GM12878 (cell line): ENCODE results near the gene PPP1R37. TPM values are rescaled to one million over a fixed set of nuclear protein-coding genes. Genes with fewer than 3 reads are reported as not detected.

Experiments used
- BHLHE40 ChIP-seq, 2 experiments: fragments of 450-650 bp in 1 of 2; IDR thresholded peaks; 2 replicates each; pipeline ENCODE4 v1.6.1; 2011 to 2017; ENCODE audit warnings: low read depth in 2 of 2, borderline replicate concordance in 1 of 2, improper control_type of control experiment in 1 of 2, low read length in 1 of 2, mild to moderate bottlenecking in 1 of 2
- CBFB ChIP-seq: IDR thresholded peaks from 2 replicates; pipeline ENCODE4 v1.6.1; 2016; ENCODE audit warnings: antibody characterized with exemption, low read depth
- CBX5 ChIP-seq: sonication (generic); IDR thresholded peaks from 2 replicates; pipeline ENCODE4 v1.6.1; 2016; ENCODE audit warnings: low read depth, moderate library complexity, mild to moderate bottlenecking, inconsistent platforms
- CEBPB ChIP-seq, 2 experiments: fragments of 150-350 bp in 1 of 2; IDR thresholded peaks; 2 replicates each; pipeline ENCODE4 v1.6.1; 2012 to 2014; ENCODE audit warnings: low read depth in 2 of 2, low read length in 2 of 2, borderline replicate concordance in 1 of 2, inconsistent platforms in 1 of 2
- CHD1 ChIP-seq: IDR thresholded peaks from 2 replicates; pipeline ENCODE4 v1.6.1; 2012; ENCODE audit warnings: low read depth, low read length, improper control_type of control experiment
- CHD2 ChIP-seq: IDR thresholded peaks from 2 replicates; pipeline ENCODE4 v1.6.1; 2011; ENCODE audit warnings: low read depth, low read length, improper control_type of control experiment, borderline replicate concordance
- EGR1 ChIP-seq, 2 experiments: IDR thresholded peaks; 1 replicate in 1 of 2; 2 replicates in 1 of 2; pipeline ENCODE4 v1.6.1; 2011 to 2012; ENCODE audit warnings: low read depth in 2 of 2, low read length in 2 of 2, borderline replicate concordance in 1 of 2, mild to moderate bottlenecking in 1 of 2, moderate library complexity in 1 of 2
- ETV6 ChIP-seq, 2 experiments: fragments of 450-650 bp in 1 of 2; IDR thresholded peaks in 1 of 2; conservative IDR thresholded peaks in 1 of 2; 2 replicates each; pipeline ENCODE4 v1.6.1; 2014; ENCODE audit warnings: antibody characterized with exemption in 1 of 2, borderline replicate concordance in 1 of 2, low read depth in 1 of 2, mild to moderate bottlenecking in 1 of 2, moderate library complexity in 1 of 2
- EZH2 ChIP-seq: IDR thresholded peaks from 2 replicates; pipeline ENCODE4 v1.6.1; 2012; ENCODE audit warnings: low read depth, mild to moderate bottlenecking, control low read depth, inconsistent platforms, low read length, borderline replicate concordance; ENCODE audit not compliant: control insufficient read depth
- HDGF ChIP-seq: fragments of 450-650 bp; IDR thresholded peaks from 2 replicates; pipeline ENCODE4 v1.6.1; 2016; ENCODE audit warnings: antibody characterized with exemption
- KAT2A ChIP-seq: conservative IDR thresholded peaks from 2 replicates; pipeline ENCODE4 v1.6.1; 2011; ENCODE audit warnings: low read depth, low read length; ENCODE audit not compliant: control insufficient read depth
- LARP7 ChIP-seq: fragments of 450-650 bp; IDR thresholded peaks from 2 replicates; pipeline ENCODE4 v1.6.1; 2017; ENCODE audit warnings: mild to moderate bottlenecking
- MXI1 ChIP-seq: fragments of 150-350 bp; IDR thresholded peaks from 2 replicates; pipeline ENCODE4 v1.6.1; 2011; ENCODE audit warnings: low read depth, mild to moderate bottlenecking, inconsistent platforms, low read length, improper control_type of control experiment
- MYB ChIP-seq: fragments of 150-350 bp; IDR thresholded peaks from 2 replicates; pipeline ENCODE4 v1.6.1; 2014; ENCODE audit warnings: mild to moderate bottlenecking, low read depth, low read length, borderline replicate concordance
- NR2C1 ChIP-seq: fragments of 450-650 bp; IDR thresholded peaks from 2 replicates; pipeline ENCODE4 v1.6.1; 2017; ENCODE audit warnings: antibody characterized with exemption, mild to moderate bottlenecking, moderate library complexity
- POU2F2 ChIP-seq: IDR thresholded peaks from 3 replicates; pipeline ENCODE4 v1.6.1; 2011; ENCODE audit warnings: low read depth, mild to moderate bottlenecking, low read length, borderline replicate concordance
- RUNX3 ChIP-seq: IDR thresholded peaks from 2 replicates; pipeline ENCODE4 v1.6.1; 2012; ENCODE audit warnings: low read length, inconsistent platforms
- SIN3A ChIP-seq: IDR thresholded peaks from 2 replicates; pipeline ENCODE4 v1.6.1; 2012; ENCODE audit warnings: low read depth, low read length, improper control_type of control experiment
- SIX5 ChIP-seq: IDR thresholded peaks from 2 replicates; pipeline ENCODE4 v1.6.1; 2011; ENCODE audit warnings: mild to moderate bottlenecking, low read depth, low read length, moderate library complexity; ENCODE audit not compliant: severe bottlenecking
- SMAD1 ChIP-seq: fragments of 450-650 bp; IDR thresholded peaks from 2 replicates; pipeline ENCODE4 v1.6.1; 2018; ENCODE audit warnings: mild to moderate bottlenecking, low read depth; ENCODE audit not compliant: partially characterized antibody
- SP1 ChIP-seq: IDR thresholded peaks from one replicate; pipeline ENCODE4 v1.6.1; 2011; ENCODE audit warnings: low read depth, low read length
- SPI1 ChIP-seq: IDR thresholded peaks from 2 replicates; pipeline ENCODE4 v1.6.1; 2011; ENCODE audit warnings: low read depth, mild to moderate bottlenecking, low read length, moderate library complexity, borderline replicate concordance; ENCODE audit not compliant: insufficient read depth
- SREBF1 ChIP-seq: IDR thresholded peaks from 2 replicates; pipeline ENCODE4 v1.6.1; 2012; ENCODE audit warnings: mild to moderate bottlenecking, low read length
- TAF1 ChIP-seq: IDR thresholded peaks from 2 replicates; pipeline ENCODE4 v1.6.1; 2011; ENCODE audit warnings: mild to moderate bottlenecking, low read depth, low read length, borderline replicate concordance
- TCF12 ChIP-seq: IDR thresholded peaks from 2 replicates; pipeline ENCODE4 v1.6.1; 2011; ENCODE audit warnings: low read depth, mild to moderate bottlenecking, low read length
- ZNF217 ChIP-seq: fragments of 450-650 bp; IDR thresholded peaks from 2 replicates; pipeline ENCODE4 v1.6.1; 2017; ENCODE audit warnings: antibody characterized with exemption, mild to moderate bottlenecking
- ZZZ3 ChIP-seq: IDR thresholded peaks from 2 replicates; pipeline ENCODE4 v1.6.1; 2011; ENCODE audit warnings: low read depth; ENCODE audit not compliant: control insufficient read depth, insufficient read length
- polyA plus RNA-seq, 11 experiments: library from polyadenylated mRNA; depleted of rRNA in 4 of 11; unstranded in 6 of 11; stranded (reverse) in 5 of 11; fragments of >200 nt; fragmentation: Nextera tagmentation in 4 of 11; fragmentation: Illumina TruSeq in 1 of 11; extraction: Ambion mirVana in 4 of 11; extraction: Trizol in 1 of 11; gene quantifications; 1 replicate in 1 of 11; 2 replicates in 10 of 11; pipeline versions ENCODE4 v1.2.1 to v1.2.3, GENCODE V29; 2011 to 2016; ENCODE audit warnings: inconsistent platforms in 2 of 11, missing spikeins in 2 of 11, low read depth in 1 of 11
- total RNA-seq, 4 experiments: library from RNA; depleted of rRNA in 3 of 4; stranded (reverse); fragments of >200 nt in 3 of 4; fragmentation: Illumina TruSeq in 1 of 4; extraction: Trizol in 1 of 4; gene quantifications; 2 replicates each; pipeline versions ENCODE4 v1.2.1 to v1.2.3, GENCODE V29; 2013 to 2021
- TF ChIP-seq, protein P1 (sequence below): fragments of 450-650 bp; IDR thresholded peaks from 2 replicates; pipeline ENCODE4 v1.6.1; 2016; ENCODE audit warnings: mild to moderate bottlenecking
- TF ChIP-seq, protein P2 (sequence below): fragments of 450-650 bp; conservative IDR thresholded peaks from 2 replicates; pipeline ENCODE4 v1.6.1; 2017; ENCODE audit warnings: mild to moderate bottlenecking, moderate library complexity

The PPP1R37 gene
- total and polyA plus RNA-seq, 10 of the 15 experiments (the other 5 are each of a cell fraction or from before 2014, with no cell fraction given), result 0.09 to 21.3 (median 5.1) TPM; not detected in 1

- TF ChIP-seq SPI1 (peak; percentile 96), ETV6 (conservative IDR thresholded peaks at IDR 0.05 in 1 of 2, IDR thresholded peaks at IDR 0.05 in 1 of 2; ENCODE audit: borderline replicate concordance in 1 of 2, low read depth in 1 of 2) (0 out of 4 replicates have a peak, but pooled peaks of 1 of the 2 experiments have one; percentile 33), HDGF (peak; percentile 97), MXI1 (peak; percentile 61), SIN3A (peak; percentile 73), ZNF217 (0 out of 2 replicates have a peak, but pooled peaks have one; percentile 47), CHD1 (no peak), ZZZ3 (no peak), TAF1 (peak; percentile 9; the same call in 1 of the 2 replicates), TCF12 (peak; percentile 98), RUNX3 (peak; percentile 81), LARP7 (no peak), BHLHE40 (IDR thresholded peaks at IDR 0.05; ENCODE audit: borderline replicate concordance in 1 of 2, low read depth in 2 of 2, low read length in 1 of 2) (peak; percentile 58 to 75), POU2F2 (0 out of 3 replicates have a peak, but pooled peaks have one; percentile 24), CBFB (0 out of 2 replicates have a peak, but pooled peaks have one; percentile 62), SREBF1 (no peak), CEBPB (IDR thresholded peaks at IDR 0.05; ENCODE audit: borderline replicate concordance in 1 of 2, low read depth in 2 of 2, low read length in 2 of 2) (no peak), SIX5 (no peak), NR2C1 (peak; percentile 38; the same call in 1 of the 2 replicates), EZH2 (no peak), KAT2A (no peak), EGR1 (IDR thresholded peaks at IDR 0.05; ENCODE audit: borderline replicate concordance in 1 of 2, low read depth in 2 of 2, low read length in 2 of 2) (peak in 1 of 2 experiments; percentile 37; a peak in 1 of 3 replicates), SP1 (peak; percentile 62), CHD2 (peak; percentile 85), CBX5 (no peak), SMAD1 (no peak), MYB (no peak)
- TF ChIP-seq, protein P1, sequence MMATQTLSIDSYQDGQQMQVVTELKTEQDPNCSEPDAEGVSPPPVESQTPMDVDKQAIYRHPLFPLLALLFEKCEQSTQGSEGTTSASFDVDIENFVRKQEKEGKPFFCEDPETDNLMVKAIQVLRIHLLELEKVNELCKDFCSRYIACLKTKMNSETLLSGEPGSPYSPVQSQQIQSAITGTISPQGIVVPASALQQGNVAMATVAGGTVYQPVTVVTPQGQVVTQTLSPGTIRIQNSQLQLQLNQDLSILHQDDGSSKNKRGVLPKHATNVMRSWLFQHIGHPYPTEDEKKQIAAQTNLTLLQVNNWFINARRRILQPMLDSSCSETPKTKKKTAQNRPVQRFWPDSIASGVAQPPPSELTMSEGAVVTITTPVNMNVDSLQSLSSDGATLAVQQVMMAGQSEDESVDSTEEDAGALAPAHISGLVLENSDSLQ, result peak; percentile 68
- TF ChIP-seq, protein P2, sequence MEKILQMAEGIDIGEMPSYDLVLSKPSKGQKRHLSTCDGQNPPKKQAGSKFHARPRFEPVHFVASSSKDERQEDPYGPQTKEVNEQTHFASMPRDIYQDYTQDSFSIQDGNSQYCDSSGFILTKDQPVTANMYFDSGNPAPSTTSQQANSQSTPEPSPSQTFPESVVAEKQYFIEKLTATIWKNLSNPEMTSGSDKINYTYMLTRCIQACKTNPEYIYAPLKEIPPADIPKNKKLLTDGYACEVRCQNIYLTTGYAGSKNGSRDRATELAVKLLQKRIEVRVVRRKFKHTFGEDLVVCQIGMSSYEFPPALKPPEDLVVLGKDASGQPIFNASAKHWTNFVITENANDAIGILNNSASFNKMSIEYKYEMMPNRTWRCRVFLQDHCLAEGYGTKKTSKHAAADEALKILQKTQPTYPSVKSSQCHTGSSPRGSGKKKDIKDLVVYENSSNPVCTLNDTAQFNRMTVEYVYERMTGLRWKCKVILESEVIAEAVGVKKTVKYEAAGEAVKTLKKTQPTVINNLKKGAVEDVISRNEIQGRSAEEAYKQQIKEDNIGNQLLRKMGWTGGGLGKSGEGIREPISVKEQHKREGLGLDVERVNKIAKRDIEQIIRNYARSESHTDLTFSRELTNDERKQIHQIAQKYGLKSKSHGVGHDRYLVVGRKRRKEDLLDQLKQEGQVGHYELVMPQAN, result no peak; the same call in none of the 2 replicates
Measured at GRCh38 chr19:45075301-45076028, 17.5 kb upstream of the PPP1R37 start (continued).
